ENCODE results near the gene SUPT6H.

- TF ChIP-seq, protein P1, sequence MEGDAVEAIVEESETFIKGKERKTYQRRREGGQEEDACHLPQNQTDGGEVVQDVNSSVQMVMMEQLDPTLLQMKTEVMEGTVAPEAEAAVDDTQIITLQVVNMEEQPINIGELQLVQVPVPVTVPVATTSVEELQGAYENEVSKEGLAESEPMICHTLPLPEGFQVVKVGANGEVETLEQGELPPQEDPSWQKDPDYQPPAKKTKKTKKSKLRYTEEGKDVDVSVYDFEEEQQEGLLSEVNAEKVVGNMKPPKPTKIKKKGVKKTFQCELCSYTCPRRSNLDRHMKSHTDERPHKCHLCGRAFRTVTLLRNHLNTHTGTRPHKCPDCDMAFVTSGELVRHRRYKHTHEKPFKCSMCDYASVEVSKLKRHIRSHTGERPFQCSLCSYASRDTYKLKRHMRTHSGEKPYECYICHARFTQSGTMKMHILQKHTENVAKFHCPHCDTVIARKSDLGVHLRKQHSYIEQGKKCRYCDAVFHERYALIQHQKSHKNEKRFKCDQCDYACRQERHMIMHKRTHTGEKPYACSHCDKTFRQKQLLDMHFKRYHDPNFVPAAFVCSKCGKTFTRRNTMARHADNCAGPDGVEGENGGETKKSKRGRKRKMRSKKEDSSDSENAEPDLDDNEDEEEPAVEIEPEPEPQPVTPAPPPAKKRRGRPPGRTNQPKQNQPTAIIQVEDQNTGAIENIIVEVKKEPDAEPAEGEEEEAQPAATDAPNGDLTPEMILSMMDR (IDR thresholded peaks at IDR 0.05), result peak; percentile 2
- TF ChIP-seq EZH2 (IDR thresholded peaks at IDR 0.05), result no peak
Measured at GRCh38 chr17:28744972-28745785, 83.2 kb downstream of the SUPT6H start.

Data from neural progenitor cell (in vitro differentiated cells).